22Rv1 (cell line): ENCODE measurements around the gene TGFB2.

ENCODE experiments used
- CTCF ChIP-seq: fragments of 450-650 bp; IDR thresholded peaks from 2 replicates; pipeline ENCODE4 v1.5.1; 2017; ENCODE audit warnings: mild to moderate bottlenecking
- ZFX ChIP-seq: fragments of 450-650 bp; IDR thresholded peaks from 2 replicates; pipeline ENCODE4 v1.6.1; 2017; ENCODE audit warnings: antibody characterized with exemption, borderline replicate concordance

DNA sequence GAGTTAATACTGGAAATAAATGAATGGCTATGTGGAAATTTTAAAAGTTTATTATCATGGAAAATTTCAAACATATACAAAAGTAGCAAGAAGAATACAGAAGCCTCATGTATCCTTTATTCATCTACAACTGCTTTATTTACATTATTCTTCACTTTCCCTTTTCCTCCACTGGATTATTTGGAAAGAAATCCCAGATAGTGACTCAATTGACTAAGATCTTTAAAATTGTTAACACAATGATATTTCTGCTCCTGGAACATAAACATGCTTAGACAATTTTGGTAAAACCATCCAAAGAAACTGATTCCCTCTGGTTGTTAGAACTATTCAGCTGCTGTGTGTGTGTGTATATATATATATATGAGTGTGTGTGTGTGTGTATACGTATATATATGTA, 116.2 kb downstream of the TGFB2 start:
- TF ChIP-seq CTCF = no peak
- no peak for TF ChIP-seq ZFX
